Stimulated activated CD4-positive, alpha-beta T cell treated with anti-CD3 and anti-CD28 coated beads, Interleukin-4, amount 100 ng/mL, for 48 hours (primary cell): ENCODE results near the gene EPC2.
"Not testable (repeated sequence)": the region's sequence is repeated elsewhere in the genome, so short reads cannot be mapped to it uniquely, and the experiment has no call there.

ENCODE experiments used
- DNase-seq, 2 donors: peaks; one replicate each; pipeline ENCODE4 v3.0.0-alpha.2; 2020; ENCODE audit warnings: low read depth in 2 of 2

The EPC2 gene

DNA sequence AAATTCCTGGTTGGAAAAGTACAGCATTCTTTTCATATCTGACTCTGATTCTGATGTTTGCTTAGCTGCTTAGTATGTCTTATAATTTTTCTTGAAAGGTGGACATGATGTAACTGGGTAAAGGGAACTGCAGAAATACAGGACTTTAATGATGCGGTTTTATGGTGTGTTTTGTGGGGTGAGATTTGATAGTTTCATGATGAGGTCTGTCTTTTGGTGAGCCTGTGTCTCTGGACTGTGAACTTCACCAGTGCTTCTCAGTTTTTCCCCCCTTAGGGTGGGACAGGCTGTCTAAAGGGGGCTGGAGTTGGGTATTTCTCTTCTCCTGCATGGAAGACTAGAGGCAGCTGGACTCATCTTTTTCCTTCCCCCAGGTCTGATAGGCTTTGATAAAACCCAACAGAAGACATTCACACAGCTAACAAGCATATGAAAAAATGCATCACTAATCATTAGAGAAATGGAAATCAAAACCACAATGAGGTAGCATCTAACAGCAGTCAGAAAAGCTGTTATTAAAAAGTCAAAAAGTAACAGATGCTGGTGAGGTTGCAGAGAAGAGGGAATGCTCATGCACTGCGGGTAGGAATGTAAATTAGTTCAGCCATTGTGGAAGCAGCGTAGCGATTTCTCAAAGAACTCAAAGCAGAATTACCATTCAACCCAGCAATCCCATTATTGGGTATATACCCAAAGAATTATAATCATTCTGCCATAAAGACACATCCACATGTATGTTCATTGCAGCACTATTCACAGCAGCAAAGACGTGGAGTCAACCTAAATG, 77.6 kb downstream of the EPC2 start:
- DNase-seq, result no peak

DNA sequence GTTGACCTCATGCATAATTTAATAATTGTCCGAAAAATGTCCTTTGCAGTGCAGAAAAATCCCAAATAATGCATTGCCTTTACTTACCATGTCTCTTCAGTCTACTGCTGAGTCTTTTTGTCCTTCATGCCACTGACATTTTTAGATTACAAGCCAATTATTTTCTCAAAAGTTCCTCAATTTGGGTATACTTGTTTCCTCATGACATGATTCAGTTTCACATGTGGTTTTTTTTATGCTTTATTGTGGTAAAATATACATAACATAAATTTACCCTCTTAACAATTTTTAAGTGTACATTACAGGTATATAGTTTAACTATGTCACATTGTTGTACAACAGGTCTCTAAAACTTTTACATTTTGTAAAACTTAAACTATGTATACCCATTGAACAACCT, 81.0 kb downstream of the EPC2 start:
- no peak for DNase-seq

- DNase-seq, result no peak
These were observed 81.7 kb downstream of the EPC2 start for GRCh38 chr2:148726228-148726627.

- DNase-seq, result no peak
These were observed 85.5 kb downstream of the EPC2 start for GRCh38 chr2:148730085-148730484.

GRCh38 chr2:148737742-148738141, 93.2 kb downstream of the EPC2 start:
- DNase-seq, result no peak

GRCh38 chr2:148739454-148740105, 95.0 kb downstream of the EPC2 start:
- no peak for DNase-seq

GRCh38 chr2:148742373-148742772, 97.8 kb downstream of the EPC2 start:
- no peak for DNase-seq

DNA sequence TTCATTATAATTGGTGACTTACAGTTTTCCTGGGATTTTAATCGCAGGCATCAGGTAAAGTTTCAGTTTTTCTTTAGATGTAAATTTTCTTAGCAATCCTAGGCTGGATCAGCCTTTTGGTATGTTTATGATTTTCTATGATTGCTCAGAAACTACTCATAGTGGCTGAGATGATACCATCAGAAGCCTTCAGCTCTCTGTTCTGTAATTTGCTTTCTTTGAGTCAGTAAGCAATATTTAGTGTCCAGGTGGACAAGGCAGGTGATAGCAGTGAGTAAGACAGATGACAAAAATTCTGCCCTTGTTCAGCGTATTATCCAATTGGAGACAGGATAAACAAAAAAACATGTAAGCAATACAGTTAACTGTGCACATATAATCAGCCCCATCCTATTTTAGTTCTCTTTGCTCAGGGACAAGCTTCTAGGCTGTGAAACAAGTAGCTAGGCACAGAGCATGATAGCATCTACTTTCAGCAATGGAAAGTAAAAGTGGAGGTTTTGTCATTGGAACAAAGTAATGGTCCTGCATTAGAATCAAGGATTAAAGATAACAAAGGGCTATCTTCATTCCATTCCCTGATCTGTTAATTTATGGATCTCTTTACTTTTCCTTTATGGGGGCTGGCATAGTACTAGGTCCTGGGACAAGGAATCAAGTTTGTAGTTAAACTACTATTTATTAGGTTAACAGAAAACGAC, 100.8 kb downstream of the EPC2 start:
- no peak for DNase-seq

- DNase-seq, result no peak
These were observed 102.4 kb downstream of the EPC2 start for GRCh38 chr2:148746973-148747372.

- no peak for DNase-seq
These were observed 107.4 kb downstream of the EPC2 start for GRCh38 chr2:148751907-148752306.

DNA sequence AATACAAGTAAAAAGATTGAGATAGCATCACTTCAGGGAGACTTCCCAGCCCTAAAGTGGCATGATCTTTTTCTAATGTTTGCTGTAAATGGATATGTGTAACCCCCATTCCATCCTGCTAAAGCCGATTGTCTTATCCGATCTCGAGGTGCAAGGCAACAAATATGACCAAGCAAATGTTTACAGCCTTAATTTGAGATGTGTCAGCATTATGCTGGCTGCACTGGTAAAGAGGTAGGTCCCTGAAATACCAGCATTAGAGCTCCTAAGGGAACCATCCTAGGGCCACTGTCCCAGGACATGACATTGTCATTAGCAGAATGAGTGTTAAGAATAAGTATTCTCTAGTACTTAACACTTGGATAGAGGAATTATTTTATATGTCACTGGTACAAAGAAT, 108.4 kb downstream of the EPC2 start:
- no peak for DNase-seq

DNA sequence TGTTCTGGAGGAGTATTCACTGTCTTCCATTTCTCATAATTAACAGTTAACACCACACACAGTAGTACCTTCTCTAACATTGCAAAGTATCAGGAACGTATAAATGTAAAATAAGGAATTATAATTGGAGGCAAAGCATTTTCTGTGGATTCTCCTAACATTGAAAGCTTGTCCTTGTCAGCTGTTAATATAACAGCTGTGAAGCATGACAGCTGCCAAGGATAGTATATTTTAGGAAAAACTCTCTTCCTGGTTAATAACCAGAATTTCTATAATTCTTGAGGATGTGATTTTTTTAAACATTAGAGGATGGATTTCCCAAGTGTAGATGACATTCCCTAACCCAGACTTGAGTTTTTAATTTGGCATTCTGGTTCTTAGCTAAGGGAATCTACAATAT, 110.3 kb downstream of the EPC2 start:
- no peak for DNase-seq

DNA sequence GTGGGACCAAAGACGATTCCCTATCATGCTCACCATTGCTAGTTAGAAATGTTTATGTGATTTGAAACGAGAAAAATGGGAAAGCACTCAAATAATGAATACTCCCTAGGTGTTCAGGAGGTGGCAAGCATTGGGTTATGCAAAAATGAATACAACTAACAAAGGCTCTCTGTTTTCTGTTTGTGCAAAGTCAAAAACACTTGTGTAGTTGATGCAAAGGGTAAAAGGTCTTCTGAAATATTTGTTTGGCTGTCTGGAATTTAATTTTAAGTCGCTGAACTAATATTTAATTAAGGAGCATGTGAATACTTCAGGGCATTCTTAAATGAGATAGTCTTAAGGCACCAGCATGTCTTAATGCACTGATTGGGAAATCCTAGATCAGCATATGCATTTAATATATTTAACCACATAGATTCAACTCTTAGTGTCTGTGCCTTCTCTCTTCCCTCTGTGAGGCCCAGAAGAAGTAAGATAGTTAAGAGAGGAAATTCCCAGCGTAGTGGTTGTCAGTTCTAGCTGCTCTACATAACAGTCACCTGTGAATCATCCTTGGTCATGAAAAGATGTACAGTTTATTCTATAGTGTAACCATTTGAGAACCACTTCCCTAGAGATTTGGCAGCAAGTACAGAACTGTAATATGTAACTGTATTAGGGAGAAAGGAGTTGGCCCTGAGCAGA, 111.9 kb downstream of the EPC2 start:
- DNase-seq, result no peak

- DNase-seq, result no peak
These were observed 120.3 kb downstream of the EPC2 start for GRCh38 chr2:148764815-148765214.

DNA sequence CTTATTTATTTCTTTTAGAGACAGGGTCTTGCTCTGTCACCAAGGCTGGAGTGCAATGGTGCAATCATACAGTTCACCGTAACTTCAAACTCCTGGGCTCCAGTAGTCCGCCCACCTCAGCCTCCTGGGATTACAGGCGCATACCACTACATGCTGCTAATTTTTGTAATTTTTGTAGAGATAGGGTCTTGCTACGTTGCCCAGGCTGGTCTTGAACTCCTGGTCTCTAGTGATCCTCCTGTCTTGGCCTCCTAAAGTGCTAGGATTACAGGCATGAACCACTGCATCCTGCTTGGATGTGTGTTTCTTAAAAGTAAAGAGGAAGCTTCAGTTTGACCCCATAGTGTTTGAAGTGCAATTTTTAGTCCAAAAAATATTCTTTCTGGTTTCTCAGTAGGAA, 125.5 kb downstream of the EPC2 start:
- DNase-seq, result no peak

GRCh38 chr2:148781544-148781943, 137.0 kb downstream of the EPC2 start:
- no peak for DNase-seq

DNA sequence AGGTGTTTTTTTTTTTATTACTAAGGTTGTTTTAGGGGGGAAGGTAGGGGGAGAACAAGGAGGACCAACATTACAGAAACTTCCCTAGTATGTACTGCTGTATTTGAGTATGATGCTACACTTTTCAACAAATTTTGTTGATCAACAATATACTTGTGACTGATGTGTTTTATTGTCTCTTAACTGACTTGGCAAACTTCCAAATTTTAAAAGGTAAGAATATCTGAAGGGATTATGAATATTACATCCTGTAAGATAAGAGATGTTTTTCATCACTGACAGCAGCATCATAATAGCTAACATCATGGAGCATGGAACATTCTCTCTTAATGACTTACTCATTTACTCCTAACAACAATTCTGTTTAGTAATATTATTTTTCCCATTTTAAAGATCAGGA, 144.5 kb downstream of the EPC2 start:
- no peak for DNase-seq

- not testable (repeated sequence) for DNase-seq
These were observed 145.6 kb downstream of the EPC2 start for GRCh38 chr2:148790172-148790571.

- no peak for DNase-seq
These were observed 150.0 kb downstream of the EPC2 start for GRCh38 chr2:148794558-148794957.

- no peak for DNase-seq
These were observed 152.4 kb downstream of the EPC2 start for GRCh38 chr2:148796735-148797512.

DNA sequence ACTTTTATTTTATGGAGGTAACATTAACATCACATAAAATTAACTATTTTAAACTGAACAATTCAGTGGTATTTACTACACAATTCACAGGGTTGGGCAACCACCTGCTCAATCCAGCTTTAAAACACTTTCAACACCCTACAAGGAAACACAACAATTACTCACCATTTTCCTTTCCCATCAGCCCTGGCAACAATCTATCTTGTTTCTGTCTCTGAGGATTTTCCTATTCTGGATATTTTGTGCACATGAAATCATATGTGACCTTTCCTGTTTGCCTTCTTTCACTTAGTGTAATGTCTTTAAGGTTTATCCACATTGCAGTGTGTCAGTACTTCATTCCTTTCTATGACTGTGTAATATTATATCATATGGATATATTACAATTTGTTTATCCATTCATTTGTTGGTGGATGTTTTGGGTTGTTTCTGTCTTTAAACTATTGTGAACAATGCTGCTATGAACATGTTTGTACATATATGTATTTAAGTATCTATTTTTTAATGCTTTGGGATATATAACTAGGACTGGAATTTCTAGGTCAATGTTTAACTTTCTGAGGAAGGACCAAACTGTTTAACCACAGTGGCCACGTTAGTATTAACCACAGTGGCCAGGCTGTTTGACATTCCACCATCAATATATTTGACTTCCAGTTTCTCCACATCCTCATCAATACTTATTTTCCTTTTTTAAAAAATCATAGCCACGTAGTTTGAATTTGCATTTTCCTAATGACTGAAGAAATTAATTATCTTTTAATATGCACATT, 158.1 kb downstream of the EPC2 start:
- DNase-seq, result no peak
